Stomach smooth muscle (tissue), 2 donors: ENCODE measurements around the gene PELI2.

Experiments used
- H3K27ac ChIP-seq: one replicate; pipeline ENCODE4 v1.7.0; 2013; ENCODE audit warnings: mild to moderate bottlenecking, low read length, inconsistent platforms
- H3K27me3 ChIP-seq, 2 donors: one replicate each; pipeline ENCODE4 v1.7.0; 2013; ENCODE audit warnings: low read length in 2 of 2; ENCODE audit not compliant: insufficient read depth in 2 of 2, control insufficient read depth in 1 of 2
- H3K36me3 ChIP-seq, 2 donors: one replicate each; pipeline ENCODE4 v1.7.0; 2013; ENCODE audit warnings: low read length in 2 of 2; ENCODE audit not compliant: control insufficient read depth in 2 of 2, insufficient read depth in 2 of 2
- H3K4me1 ChIP-seq: one replicate; pipeline ENCODE4 v1.7.0; 2013; ENCODE audit warnings: low read length; ENCODE audit not compliant: control insufficient read depth, insufficient read depth
- H3K4me3 ChIP-seq, 2 donors: one replicate each; pipeline ENCODE4 v1.7.0; 2013; ENCODE audit warnings: low read length in 2 of 2
- H3K9ac ChIP-seq, 2 donors: one replicate each; pipeline ENCODE4 v1.7.0; 2013; ENCODE audit warnings: low read length in 2 of 2, mild to moderate bottlenecking in 1 of 2
- H3K9me3 ChIP-seq, 2 donors: one replicate each; pipeline ENCODE4 v1.7.0; 2013; ENCODE audit warnings: low read length in 2 of 2; ENCODE audit not compliant: control insufficient read depth in 2 of 2
- donor health status: healthy.
- donor health status: Pancreatic carcinoma.

PELI2 gene

GRCh38 chr14:56143025-56143424 is 24.8 kb downstream of the PELI2 start:
- no peak overlapping the region for H3K4me3 ChIP-seq
- H3K36me3 ChIP-seq = no peaks in the 10 kb centered on the region
- H3K4me1 ChIP-seq = no peaks in the 10 kb centered on the region
- no peak overlapping the region for H3K27ac ChIP-seq
- no peaks in the 10 kb centered on the region for H3K9me3 ChIP-seq
- no peaks in the 10 kb centered on the region for H3K27me3 ChIP-seq
- H3K9ac ChIP-seq = no peak overlapping the region

GRCh38 chr14:56144176-56144575 is 26.0 kb downstream of the PELI2 start:
- Histone ChIP-seq H3K9ac (no peak overlapping the region), H3K4me1 (peaks cover 2% of the 10 kb centered on the region), H3K27me3 (no peaks in the 10 kb centered on the region), H3K27ac (no peak overlapping the region), H3K36me3 (no peaks in the 10 kb centered on the region), H3K4me3 (no peak overlapping the region), H3K9me3 (no peaks in the 10 kb centered on the region)

DNA sequence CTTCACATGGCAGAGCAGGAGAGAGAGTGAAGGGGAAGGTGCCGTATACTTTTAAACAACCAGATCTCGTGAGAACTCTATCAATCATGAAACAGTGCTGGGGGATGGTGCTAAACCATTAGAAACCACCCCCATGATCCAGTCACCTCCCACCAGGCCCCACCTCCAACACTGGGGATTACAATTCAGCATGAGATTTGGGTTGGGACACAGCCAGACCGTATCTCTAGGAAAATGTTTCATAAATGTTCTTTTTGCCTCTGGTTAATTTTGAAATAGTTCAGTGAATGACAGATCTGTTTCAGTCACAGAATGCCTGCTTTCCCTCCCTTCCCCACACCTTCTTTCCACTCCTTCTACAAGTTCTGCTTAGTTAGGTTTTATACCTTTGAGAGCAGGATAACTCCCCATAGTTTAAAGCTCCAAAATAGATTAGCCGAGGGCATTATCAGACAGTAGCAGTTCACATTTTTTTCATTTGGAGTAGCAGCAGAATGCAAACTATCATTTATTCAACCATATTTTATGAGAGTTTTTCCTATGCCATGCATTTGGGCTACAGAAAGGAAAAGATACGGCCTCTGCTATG is 27.1 kb downstream of the PELI2 start:
- H3K9ac ChIP-seq = no peak overlapping the region
- no peak overlapping the region for H3K4me3 ChIP-seq
- no peaks in the 10 kb centered on the region for H3K27me3 ChIP-seq
- no peaks in the 10 kb centered on the region for H3K36me3 ChIP-seq
- H3K27ac ChIP-seq = no peak overlapping the region
- peaks cover 3% of the 10 kb centered on the region for H3K4me1 ChIP-seq
- no peaks in the 10 kb centered on the region for H3K9me3 ChIP-seq

DNA sequence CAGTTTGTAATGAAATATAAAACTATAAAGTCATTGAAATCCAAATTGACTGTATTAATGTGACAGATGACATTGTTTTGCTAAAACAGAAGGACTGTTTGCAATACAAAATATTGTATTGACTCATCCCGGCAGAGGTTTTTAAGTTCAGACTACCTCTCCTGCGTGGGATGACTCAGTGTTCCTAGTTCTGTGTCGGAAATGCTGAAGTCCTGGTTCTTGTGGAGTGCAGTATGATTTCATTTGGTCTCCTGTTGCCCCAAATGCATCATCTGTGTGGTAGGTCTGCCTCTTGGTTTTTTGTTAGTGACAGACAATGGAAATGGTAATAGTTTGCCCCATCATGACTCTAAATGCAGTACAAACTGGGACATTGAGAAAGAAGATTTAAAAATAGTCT is 27.8 kb downstream of the PELI2 start:
- H3K27ac ChIP-seq = no peak overlapping the region
- no peak overlapping the region for H3K9ac ChIP-seq
- no peaks in the 10 kb centered on the region for H3K27me3 ChIP-seq
- no peaks in the 10 kb centered on the region for H3K9me3 ChIP-seq
- no peaks in the 10 kb centered on the region for H3K36me3 ChIP-seq
- peaks cover 3% of the 10 kb centered on the region for H3K4me1 ChIP-seq
- H3K4me3 ChIP-seq = no peak overlapping the region

GRCh38 chr14:56147449-56147848 is 29.2 kb downstream of the PELI2 start:
- no peaks in the 10 kb centered on the region for H3K27me3 ChIP-seq
- H3K9ac ChIP-seq = no peak overlapping the region
- H3K4me1 ChIP-seq = peaks cover 3% of the 10 kb centered on the region
- H3K9me3 ChIP-seq = no peaks in the 10 kb centered on the region
- H3K36me3 ChIP-seq = no peaks in the 10 kb centered on the region
- H3K4me3 ChIP-seq = no peak overlapping the region
- H3K27ac ChIP-seq = no peak overlapping the region

DNA sequence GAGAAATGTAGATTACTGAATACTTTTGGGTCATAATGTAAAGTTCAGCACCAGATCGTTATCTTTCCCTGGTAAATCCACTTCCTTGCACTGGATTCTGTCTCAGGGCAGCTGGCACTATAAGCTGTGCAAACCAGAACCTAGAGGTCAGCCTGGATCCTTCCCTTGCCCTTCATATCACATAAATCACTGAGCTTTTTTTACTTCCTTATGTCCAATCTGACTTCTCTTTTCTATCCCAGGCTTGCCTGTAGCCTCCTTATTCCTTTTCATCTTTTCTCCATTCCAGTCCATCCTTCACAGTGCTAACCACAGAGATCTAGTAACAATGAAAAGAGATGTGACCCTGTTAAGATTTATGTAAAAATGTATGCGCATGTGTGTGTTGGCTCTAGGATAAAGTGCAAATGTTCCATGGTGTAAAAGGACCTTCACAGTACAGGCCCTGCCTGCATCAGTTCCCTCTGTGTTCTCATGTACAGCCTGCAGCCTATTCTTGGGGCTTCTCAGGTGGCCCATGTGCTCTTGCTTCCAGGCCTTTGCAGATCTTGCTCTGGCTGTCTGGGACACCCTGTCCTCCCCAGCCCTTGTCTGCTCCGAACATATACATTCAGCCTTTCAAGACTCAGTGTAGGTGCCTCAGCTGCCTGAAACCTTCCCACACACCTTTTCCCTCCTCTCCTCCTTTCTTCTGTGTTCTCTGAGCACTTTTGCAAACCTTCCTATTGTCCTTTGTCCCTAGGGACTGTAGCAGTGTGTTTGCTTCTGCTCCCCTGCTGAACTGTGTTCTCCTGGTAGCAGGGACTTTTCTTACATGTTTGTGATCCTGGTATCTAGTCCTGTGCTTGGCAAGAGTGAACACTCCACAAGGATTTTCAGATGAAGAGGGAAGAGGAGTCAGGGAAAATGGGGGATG is 30.0 kb downstream of the PELI2 start:
- Histone ChIP-seq H3K27ac (no peak overlapping the region), H3K36me3 (no peaks in the 10 kb centered on the region), H3K9ac (no peak overlapping the region), H3K27me3 (no peaks in the 10 kb centered on the region), H3K4me1 (peaks cover 3% of the 10 kb centered on the region), H3K4me3 (no peak overlapping the region), H3K9me3 (no peaks in the 10 kb centered on the region)

GRCh38 chr14:56149151-56149550 is 30.9 kb downstream of the PELI2 start:
- Histone ChIP-seq H3K9me3 (no peaks in the 10 kb centered on the region), H3K4me1 (peaks cover 3% of the 10 kb centered on the region), H3K9ac (no peak overlapping the region), H3K4me3 (no peak overlapping the region), H3K27ac (no peak overlapping the region), H3K27me3 (no peaks in the 10 kb centered on the region), H3K36me3 (no peaks in the 10 kb centered on the region)

DNA sequence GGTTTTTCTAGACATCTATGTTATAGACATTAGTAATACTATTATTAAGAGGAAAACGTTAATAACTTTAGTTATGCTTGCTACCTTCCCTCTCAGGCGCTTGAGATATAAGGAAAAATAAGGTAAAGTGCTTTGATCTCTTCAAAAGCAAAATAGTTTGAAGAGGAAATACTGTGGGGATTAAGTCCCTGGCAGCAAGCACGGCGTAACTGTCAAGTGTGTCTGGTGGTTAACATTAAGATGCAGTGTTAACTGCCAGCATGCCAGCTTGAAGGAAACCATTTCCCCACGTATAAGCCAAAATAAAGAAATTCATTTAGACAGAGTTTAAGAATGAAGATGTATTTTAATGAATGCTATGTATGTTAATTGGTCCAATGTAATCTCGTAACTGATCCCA is 31.8 kb downstream of the PELI2 start:
- no peak overlapping the region for H3K27ac ChIP-seq
- no peaks in the 10 kb centered on the region for H3K27me3 ChIP-seq
- H3K4me1 ChIP-seq = peaks cover 3% of the 10 kb centered on the region
- H3K36me3 ChIP-seq = no peaks in the 10 kb centered on the region
- no peak overlapping the region for H3K9ac ChIP-seq
- H3K4me3 ChIP-seq = peak overlapping the region in 1 of 2 donors; percentile 16
- H3K9me3 ChIP-seq = no peaks in the 10 kb centered on the region

GRCh38 chr14:56150645-56151345 is 32.6 kb downstream of the PELI2 start:
- Histone ChIP-seq H3K9me3 (no peaks in the 10 kb centered on the region), H3K9ac (no peak overlapping the region), H3K27me3 (no peaks in the 10 kb centered on the region), H3K36me3 (no peaks in the 10 kb centered on the region), H3K27ac (no peak overlapping the region), H3K4me1 (peaks cover 3% of the 10 kb centered on the region), H3K4me3 (no peak overlapping the region)

DNA sequence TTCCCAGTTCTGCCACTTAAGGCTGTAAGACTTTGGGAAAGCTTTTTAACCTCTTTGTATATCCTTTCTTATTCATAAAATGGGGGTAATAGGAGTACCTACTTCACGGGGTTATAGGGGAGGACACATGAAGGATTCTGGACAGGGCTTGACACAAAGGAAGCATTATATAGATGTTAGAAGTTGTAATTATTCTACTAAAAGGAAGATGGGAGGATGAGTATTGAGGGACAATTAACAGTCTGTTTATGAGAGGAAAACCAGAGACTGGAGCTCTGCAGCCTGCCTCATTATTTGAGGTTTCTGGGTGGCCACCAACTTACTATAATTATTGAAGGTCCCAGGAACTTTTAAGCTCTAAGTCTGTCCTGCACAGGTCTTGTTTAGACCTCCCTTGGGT is 34.0 kb downstream of the PELI2 start:
- no peak overlapping the region for H3K9ac ChIP-seq
- H3K27me3 ChIP-seq = no peaks in the 10 kb centered on the region
- no peaks in the 10 kb centered on the region for H3K9me3 ChIP-seq
- H3K4me3 ChIP-seq = no peak overlapping the region
- no peaks in the 10 kb centered on the region for H3K36me3 ChIP-seq
- H3K4me1 ChIP-seq = peaks cover 3% of the 10 kb centered on the region
- no peak overlapping the region for H3K27ac ChIP-seq
